CD4-positive, alpha-beta T cell (primary cell): ENCODE results near the gene ARF6. TPM values are rescaled to one million over a fixed set of nuclear protein-coding genes. Genes with fewer than 3 reads are reported as not detected.
"Not testable (repeated sequence)": the region's sequence is repeated elsewhere in the genome, so short reads cannot be mapped to it uniquely, and the experiment has no call there.

Experiments
- ATAC-seq: fragments of 200-7000 bp; cut with Tn5 transposase; one replicate; pipeline ENCODE4 v1.10.0; 2022; ENCODE audit warnings: mild to moderate bottlenecking; ENCODE audit not compliant: poor library complexity
- CTCF ChIA-PET: fragments of 350-600 bp; sonication (Branson Sonifier 250); formaldehyde crosslinking; loops from one replicate; lab custom pipeline; 2021; ENCODE audit warnings: antibody characterized with exemption, inconsistent platforms; lab: Charles Lee
- POLR2A ChIA-PET: fragments of 350-600 bp; sonication (Branson Sonifier 250); formaldehyde crosslinking; loops from one replicate; lab custom pipeline; 2021; ENCODE audit warnings: antibody characterized with exemption, inconsistent platforms; lab: Charles Lee
- DNase-seq, 14 experiments: peaks; one replicate each; pipeline ENCODE4 v3.0.0-alpha.2; 2013 to 2020; ENCODE audit warnings: mixed read lengths in 2 of 14
- H3K27ac ChIP-seq, 2 donors: one replicate each; pipeline versions ENCODE4 v1.5.1 to v1.7.0; 2013; ENCODE audit warnings: low read length in 2 of 2, low read depth in 1 of 2, mild to moderate bottlenecking in 1 of 2
- H3K27me3 ChIP-seq, 2 experiments: 1 replicate in 1 of 2; 2 replicates in 1 of 2; pipeline versions ENCODE4 v1.6.1 to v1.7.0; 2013; ENCODE audit warnings: low read length in 2 of 2, control low read depth in 1 of 2, mild to moderate bottlenecking in 1 of 2, moderate library complexity in 1 of 2; ENCODE audit not compliant: insufficient read depth in 2 of 2, control insufficient read depth in 1 of 2
- H3K36me3 ChIP-seq: one replicate; pipeline ENCODE4 v1.6.1; 2013; ENCODE audit warnings: low read length, control low read depth; ENCODE audit not compliant: insufficient read depth
- H3K4me1 ChIP-seq: one replicate; pipeline ENCODE4 v1.6.1; 2013; ENCODE audit warnings: low read length, control low read depth; ENCODE audit not compliant: insufficient read depth
- H3K4me3 ChIP-seq: one replicate; pipeline ENCODE4 v1.5.1; 2013; ENCODE audit warnings: mild to moderate bottlenecking, low read length, moderate library complexity
- H3K9me3 ChIP-seq, 2 experiments: 1 replicate in 1 of 2; 2 replicates in 1 of 2; pipeline versions ENCODE4 v1.6.1 to v1.7.0; 2013; ENCODE audit warnings: low read length in 2 of 2, mild to moderate bottlenecking in 2 of 2, control low read depth in 1 of 2, moderate library complexity in 1 of 2; ENCODE audit not compliant: control insufficient read depth in 1 of 2, insufficient read depth in 1 of 2
- H3K27ac Mint-ChIP-seq: one replicate; pipeline ENCODE4 v1.8.0; 2020; ENCODE audit warnings: mixed read lengths
- H3K27me3 Mint-ChIP-seq: one replicate; pipeline ENCODE4 v1.8.0; 2021; ENCODE audit warnings: mixed read lengths
- H3K36me3 Mint-ChIP-seq: one replicate; pipeline ENCODE4 v1.8.0; 2021; ENCODE audit warnings: low read depth, mixed read lengths
- H3K4me1 Mint-ChIP-seq: one replicate; pipeline ENCODE4 v1.8.0; 2021; ENCODE audit warnings: low read depth, mixed read lengths
- H3K4me3 Mint-ChIP-seq: one replicate; pipeline ENCODE4 v1.8.0; 2020; ENCODE audit warnings: mild to moderate bottlenecking, mixed read lengths
- H3K9me3 Mint-ChIP-seq: one replicate; pipeline ENCODE4 v1.8.0; 2020; ENCODE audit warnings: mixed read lengths
- CTCF ChIP-seq: fragments of 200-600 bp; IDR thresholded peaks from one replicate; pipeline ENCODE4 v1.8.0; 2022; ENCODE audit warnings: antibody characterized with exemption, mild to moderate bottlenecking
- intact Hi-C, 2 experiments: fragments of 100-400 bp; cut with DNase I in 1 of 2; cut with micrococcal nuclease in 1 of 2; formaldehyde crosslinking; loops; one replicate each; pipeline versions ENCODE4 v1.15.1 to v1.9.0; 2023 to 2025; cut with DNase I, micrococcal nuclease
- total RNA-seq, 174 experiments: library from RNA in 2 of 174; stranded (reverse) in 2 of 174; gene quantifications; one replicate each; pipeline ENCODE4 v1.2.3 and lab custom pipeline; 2021 to 2026

The ARF6 gene
- total RNA-seq, 2 experiments from 2014 or later = 67.2 to 69.7 TPM

- ATAC-seq = no peak
- peaks cover 30% of the 10 kb centered on the region for H3K4me1 ChIP-seq
- H3K36me3 Mint-ChIP-seq = peaks cover 44% of the 10 kb centered on the region
Observed at GRCh38 chr14:49895480-49895879, 2.6 kb downstream of the ARF6 start.

GRCh38 chr14:49896272-49896671 lies 3.4 kb downstream of the ARF6 start:
- ChIA-PET CTCF (interaction anchor here (0.9 to 1.9 kb wide), 6 partner anchors 16 to 166 kb away, joined by 3 to 10 read pairs (median 4); partner anchors contain the start of gene NEMF), POLR2A (interaction anchor here (0.6 to 1.8 kb wide), 13 partner anchors 9 to 212 kb away, joined by 3 to 16 read pairs (median 4); no protein-coding TSS in a partner anchor)
- ATAC-seq, H3K27me3 ChIP-seq, DNase-seq, H3K9me3 Mint-ChIP-seq, H3K9me3 ChIP-seq, H3K27me3 Mint-ChIP-seq: not testable (repeated sequence)
- peaks cover 20% of the 10 kb centered on the region for H3K36me3 ChIP-seq
- H3K4me1 ChIP-seq = peaks cover 24% of the 10 kb centered on the region
- Mint-ChIP-seq H3K4me1 (peaks cover 64% of the 10 kb centered on the region), H3K4me3 (peak overlapping the region; percentile 98), H3K36me3 (peaks cover 44% of the 10 kb centered on the region), H3K27ac (peak overlapping the region; percentile 96)
- intact Hi-C loops = loop anchor here (1.0 to 5.0 kb wide), 2 partner anchors 76 to 166 kb away; no protein-coding TSS in a partner anchor
- peak overlapping the region in 1 of 2 donors; percentile 1 for H3K27ac ChIP-seq
- peak overlapping the region; percentile 96 for H3K4me3 ChIP-seq

More at GRCh38 chr14:49895480-49895879, 2.6 kb downstream of the ARF6 start:
- H3K4me1 Mint-ChIP-seq = peaks cover 64% of the 10 kb centered on the region
- no peaks in the 10 kb centered on the region for H3K9me3 Mint-ChIP-seq
- H3K27me3 ChIP-seq = no peaks in the 10 kb centered on the region
- POLR2A ChIA-PET = interaction anchor here (0.6 to 1.8 kb wide), 11 partner anchors 27 to 213 kb away, joined by 3 to 16 read pairs (median 4); no protein-coding TSS in a partner anchor
- H3K27me3 Mint-ChIP-seq = no peaks in the 10 kb centered on the region
- CTCF ChIA-PET = interaction anchor here (0.9 to 1.9 kb wide), 6 partner anchors 16 to 167 kb away, joined by 3 to 10 read pairs (median 4); partner anchors contain the start of gene NEMF
- peaks cover 20% of the 10 kb centered on the region for H3K36me3 ChIP-seq
- H3K9me3 ChIP-seq = no peaks in the 10 kb centered on the region
- H3K27ac Mint-ChIP-seq = peak overlapping the region; percentile 96
- peak overlapping the region; percentile 98 for H3K4me3 Mint-ChIP-seq
- TF ChIP-seq CTCF = no peak
- intact Hi-C loops = loop anchor here in 1 of 2 experiments (5.0 kb wide), 1 partner anchor 77 kb away; no protein-coding TSS in a partner anchor
- peak overlapping the region; percentile 1 to 32 for H3K27ac ChIP-seq
- H3K4me3 ChIP-seq = peak overlapping the region; percentile 96
- DNase-seq = peak in 1 of 14 experiments; percentile 66

GRCh38 chr14:49896966-49897365 lies 4.1 kb downstream of the ARF6 start:
- peak overlapping the region; percentile 96 for H3K4me3 ChIP-seq
- intact Hi-C loops = loop anchor here (1.0 to 5.0 kb wide), 2 partner anchors 75 to 165 kb away; no protein-coding TSS in a partner anchor
- DNase-seq (no peak), ATAC-seq (no peak)
- peaks cover 17% of the 10 kb centered on the region for H3K4me1 ChIP-seq
- CTCF ChIA-PET = interaction anchor here (1.0 kb wide), 2 partner anchors 32 to 35 kb away, joined by 3 read pairs; no protein-coding TSS in a partner anchor
- peaks cover 44% of the 10 kb centered on the region for H3K36me3 Mint-ChIP-seq
- no peaks in the 10 kb centered on the region for H3K9me3 ChIP-seq
- H3K4me1 Mint-ChIP-seq = peaks cover 60% of the 10 kb centered on the region
- no peaks in the 10 kb centered on the region for H3K27me3 ChIP-seq
- peak overlapping the region; percentile 12 to 39 for H3K27ac ChIP-seq
- no peaks in the 10 kb centered on the region for H3K27me3 Mint-ChIP-seq
- no peaks in the 10 kb centered on the region for H3K9me3 Mint-ChIP-seq
- peak overlapping the region; percentile 86 for H3K4me3 Mint-ChIP-seq
- H3K27ac Mint-ChIP-seq = peak overlapping the region; percentile 96
- H3K36me3 ChIP-seq = peaks cover 20% of the 10 kb centered on the region
- TF ChIP-seq CTCF = no peak
- POLR2A ChIA-PET = interaction anchor here (1.3 kb wide), 2 partner anchors 75 to 106 kb away, joined by 4 to 6 read pairs; no protein-coding TSS in a partner anchor
